ENCODE measurements around the gene UBE2O.
A peak's percentile ranks its signal among the peaks of the same experiment; 100 is the strongest.

The UBE2O gene

GRCh38 chr17:76444518-76445311, 8.2 kb downstream of the UBE2O start:
- TF ChIP-seq Cebpa-rat (IDR thresholded peaks at IDR 0.05) = no peak
- peaks cover 0 to 26% (median 4%) of the 10 kb centered on the region in 11 experiments; a peak in 7 of 22 replicates for H3K36me3 ChIP-seq
- H3K27ac ChIP-seq = peak overlapping the region in 2 of 11 experiments; percentile 17 to 61; a peak in 3 of 22 replicates
- peak overlapping the region; percentile 28 to 67 (median 59) for H3K4me2 ChIP-seq
- no peak overlapping the region for H3K9ac ChIP-seq
- H3K4me1 ChIP-seq = peaks cover 72 to 94% (median 82%) of the 10 kb centered on the region in 10 experiments
- H3K4me3 ChIP-seq = no peak overlapping the region
- H3K27me3 ChIP-seq = no peaks in the 10 kb centered on the region
- H4K20me1 ChIP-seq = peaks cover 91 to 100% (median 99%) of the 10 kb centered on the region in 11 experiments
- no peaks in the 10 kb centered on the region for H3K9me3 ChIP-seq (replicated peaks in 1 of 11)

GRCh38 chr17:76442341-76443338, 10.3 kb downstream of the UBE2O start:
- peak overlapping the region; percentile 28 to 67 (median 56); a peak in 21 of 22 replicates for H3K4me2 ChIP-seq

GRCh38 chr17:76441686-76442340, 11.1 kb downstream of the UBE2O start:
- Histone ChIP-seq H3K9ac (no peak overlapping the region), H3K36me3 (peaks cover 0 to 37% (median 6%) of the 10 kb centered on the region in 11 experiments; a peak in 7 of 22 replicates), H3K27ac (peak overlapping the region in 2 of 11 experiments; percentile 40 to 56; a peak in 2 of 22 replicates), H3K27me3 (no peaks in the 10 kb centered on the region), H3K4me2 (peak overlapping the region in 8 of 11 experiments; percentile 28 to 67 (median 54); a peak in 13 of 22 replicates), H3K4me3 (no peak overlapping the region), H4K20me1 (peaks cover 88 to 100% (median 96%) of the 10 kb centered on the region in 11 experiments), H3K4me1 (peaks cover 44 to 74% (median 57%) of the 10 kb centered on the region in 10 experiments), H3K9me3 (replicated peaks in 1 of 11) (no peaks in the 10 kb centered on the region)
- no peak for TF ChIP-seq Cebpa-rat (IDR thresholded peaks at IDR 0.05)

More at GRCh38 chr17:76442341-76443338, 10.3 kb downstream of the UBE2O start:
- Histone ChIP-seq H4K20me1 (peaks cover 91 to 100% (median 99%) of the 10 kb centered on the region in 11 experiments), H3K36me3 (peaks cover 0 to 37% (median 6%) of the 10 kb centered on the region in 11 experiments; a peak in 7 of 22 replicates), H3K9ac (peak overlapping the region in 4 of 11 experiments; percentile 9 to 25 (median 22); a peak in 2 of 22 replicates), H3K4me1 (peaks cover 52 to 82% (median 66%) of the 10 kb centered on the region in 10 experiments), H3K27ac (peak overlapping the region in 9 of 11 experiments; percentile 0 to 63 (median 40); a peak in 12 of 22 replicates), H3K4me3 (no peak overlapping the region), H3K27me3 (no peaks in the 10 kb centered on the region), H3K9me3 (replicated peaks in 1 of 11) (no peaks in the 10 kb centered on the region)
- TF ChIP-seq Cebpa-rat (IDR thresholded peaks at IDR 0.05) = no peak

- no peak overlapping the region for H3K9ac ChIP-seq
- peaks cover 87 to 100% (median 96%) of the 10 kb centered on the region in 11 experiments for H4K20me1 ChIP-seq
- no peak overlapping the region for H3K27ac ChIP-seq
- TF ChIP-seq Cebpa-rat (IDR thresholded peaks at IDR 0.05) = no peak
- H3K27me3 ChIP-seq = no peaks in the 10 kb centered on the region
- no peaks in the 10 kb centered on the region for H3K9me3 ChIP-seq (replicated peaks in 1 of 11)
- H3K4me2 ChIP-seq = 0 out of 22 replicates have a peak overlapping the region, but pooled peaks of 1 of the 11 experiments have one; percentile 56
- peaks cover 0 to 37% (median 6%) of the 10 kb centered on the region in 11 experiments; a peak in 7 of 22 replicates for H3K36me3 ChIP-seq
- no peak overlapping the region for H3K4me3 ChIP-seq
- peaks cover 38 to 64% (median 48%) of the 10 kb centered on the region in 10 experiments for H3K4me1 ChIP-seq
These were observed 12.1 kb downstream of the UBE2O start for GRCh38 chr17:76440751-76441362.

- H3K4me2 ChIP-seq = no peak overlapping the region
These were observed 13.5 kb downstream of the UBE2O start for GRCh38 chr17:76439314-76439928.

GRCh38 chr17:76438906-76439305, 14.0 kb downstream of the UBE2O start:
- peaks cover 0 to 37% (median 7%) of the 10 kb centered on the region in 11 experiments; a peak in 7 of 22 replicates for H3K36me3 ChIP-seq
- no peaks in the 10 kb centered on the region for H3K9me3 ChIP-seq (replicated peaks in 1 of 11)
- no peak overlapping the region for H3K4me3 ChIP-seq
- peaks cover 76 to 100% (median 88%) of the 10 kb centered on the region in 11 experiments for H4K20me1 ChIP-seq
- no peak for TF ChIP-seq Cebpa-rat (IDR thresholded peaks at IDR 0.05)
- H3K27ac ChIP-seq = no peak overlapping the region
- no peak overlapping the region for H3K4me2 ChIP-seq
- H3K27me3 ChIP-seq = no peaks in the 10 kb centered on the region
- no peak overlapping the region for H3K9ac ChIP-seq
- H3K4me1 ChIP-seq = peaks cover 28 to 56% (median 41%) of the 10 kb centered on the region in 10 experiments

More at GRCh38 chr17:76439314-76439928, 13.5 kb downstream of the UBE2O start:
- H3K27ac ChIP-seq = no peak overlapping the region
- no peak overlapping the region for H3K9ac ChIP-seq
- peaks cover 0 to 37% (median 7%) of the 10 kb centered on the region in 11 experiments; a peak in 7 of 22 replicates for H3K36me3 ChIP-seq
- no peaks in the 10 kb centered on the region for H3K9me3 ChIP-seq (replicated peaks in 1 of 11)
- TF ChIP-seq Cebpa-rat (IDR thresholded peaks at IDR 0.05) = no peak
- H3K4me1 ChIP-seq = peaks cover 28 to 56% (median 41%) of the 10 kb centered on the region in 10 experiments
- peaks cover 82 to 100% (median 93%) of the 10 kb centered on the region in 11 experiments for H4K20me1 ChIP-seq
- no peak overlapping the region for H3K4me3 ChIP-seq
- H3K27me3 ChIP-seq = no peaks in the 10 kb centered on the region

All from BLaER1 treated with 17β-estradiol and CSF1 and Interleukin-3, amounts not matched to agents 10 nM and 100 nM (cell line).